GM19467 (cell line): ENCODE measurements around the gene SCARF2.
"Not testable (repeated sequence)": the region's sequence is repeated elsewhere in the genome, so short reads cannot be mapped to it uniquely, and the experiment has no call there.

Experiments
- ATAC-seq: cut with Tn5 transposase; IDR thresholded peaks from one replicate; pipeline ENCODE4 v1.9.1; 2021; ENCODE audit warnings: mild to moderate bottlenecking, moderate library complexity; ENCODE audit not compliant: unreplicated experiment

The SCARF2 gene

DNA sequence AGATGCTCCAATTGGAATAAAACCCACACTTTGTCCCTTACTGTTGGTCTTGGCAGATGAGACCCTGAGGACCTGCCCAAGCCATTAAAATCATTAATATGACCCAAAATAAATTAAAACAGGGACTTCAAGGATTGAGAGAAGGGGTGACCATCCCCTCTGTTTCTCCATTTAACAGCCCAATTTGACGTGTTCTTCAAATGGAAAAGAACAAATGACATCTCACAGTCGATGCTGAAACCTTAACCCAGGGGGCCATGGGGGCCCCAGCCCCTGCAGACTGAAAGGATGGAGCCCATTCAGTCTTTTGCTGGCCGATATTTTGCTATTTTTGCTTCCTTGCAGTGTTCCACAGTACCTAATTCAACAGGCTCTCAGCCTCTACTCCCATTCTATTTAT, 23.2 kb downstream of the SCARF2 start:
- ATAC-seq: no peak

DNA sequence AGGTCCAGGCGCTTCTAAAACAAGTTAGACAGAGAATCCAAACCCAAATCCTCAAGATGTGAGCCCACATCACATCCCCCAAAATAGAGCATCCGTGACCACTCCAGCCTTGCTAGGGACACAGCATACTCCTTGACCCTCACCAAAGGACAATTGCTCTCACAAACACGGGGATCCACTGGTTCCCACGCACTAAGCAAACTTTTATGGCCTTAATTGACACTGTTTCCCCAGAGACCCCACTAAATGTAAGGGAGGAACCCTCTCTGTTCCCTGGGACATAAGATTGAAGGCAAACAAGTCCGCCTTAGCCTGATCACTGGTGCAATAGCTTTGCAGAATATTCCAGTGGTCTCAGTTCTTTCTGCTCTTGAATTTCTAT, 23.6 kb downstream of the SCARF2 start:
- no peak for ATAC-seq

GRCh38 chr22:20413217-20414058, 24.2 kb downstream of the SCARF2 start:
- no peak for ATAC-seq

GRCh38 chr22:20412474-20413216, 25.0 kb downstream of the SCARF2 start:
- no peak for ATAC-seq

DNA sequence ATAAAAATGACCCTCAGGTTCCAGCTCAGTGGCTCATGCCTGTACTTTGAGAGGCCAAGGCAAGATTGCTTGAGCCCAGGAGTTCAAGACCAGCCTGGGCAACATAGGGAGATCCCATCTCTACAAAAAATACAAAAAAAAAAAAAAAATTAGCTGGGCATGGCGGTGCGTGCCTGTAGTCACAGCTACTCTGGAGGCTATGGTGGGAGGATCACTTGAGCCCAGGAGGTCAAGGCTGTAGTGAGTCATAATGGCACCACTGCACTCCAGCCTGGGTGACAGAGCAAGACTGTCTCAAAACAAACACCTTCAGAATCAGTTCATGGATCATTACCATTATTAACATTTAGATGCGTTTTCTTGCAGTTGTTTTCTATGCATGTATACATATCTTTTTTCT, 28.2 kb downstream of the SCARF2 start:
- ATAC-seq: not testable (repeated sequence)

- ATAC-seq: no peak
Observed at GRCh38 chr22:20408891-20409290, 28.7 kb downstream of the SCARF2 start.

DNA sequence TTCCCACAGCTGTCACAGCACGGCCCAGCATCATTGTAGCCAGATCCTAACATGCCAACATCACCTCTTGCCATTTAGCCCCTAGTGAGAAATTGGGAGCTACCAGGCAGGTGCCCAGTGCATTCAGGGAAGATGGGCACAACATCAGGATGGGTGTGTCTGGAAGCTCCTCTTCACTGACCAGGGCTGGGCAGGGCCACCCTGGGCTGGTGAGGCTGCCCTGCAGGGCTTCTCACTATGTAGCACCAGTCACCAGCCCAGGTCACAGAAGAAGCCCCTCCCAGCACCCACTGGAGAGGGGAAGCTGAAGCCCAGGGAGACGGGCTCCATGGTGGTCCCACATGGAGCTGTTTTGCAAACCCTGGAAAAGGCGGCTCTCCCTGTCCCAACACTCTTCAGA, 29.8 kb downstream of the SCARF2 start:
- no peak for ATAC-seq

GRCh38 chr22:20406686-20407408, 30.8 kb downstream of the SCARF2 start:
- no peak for ATAC-seq

DNA sequence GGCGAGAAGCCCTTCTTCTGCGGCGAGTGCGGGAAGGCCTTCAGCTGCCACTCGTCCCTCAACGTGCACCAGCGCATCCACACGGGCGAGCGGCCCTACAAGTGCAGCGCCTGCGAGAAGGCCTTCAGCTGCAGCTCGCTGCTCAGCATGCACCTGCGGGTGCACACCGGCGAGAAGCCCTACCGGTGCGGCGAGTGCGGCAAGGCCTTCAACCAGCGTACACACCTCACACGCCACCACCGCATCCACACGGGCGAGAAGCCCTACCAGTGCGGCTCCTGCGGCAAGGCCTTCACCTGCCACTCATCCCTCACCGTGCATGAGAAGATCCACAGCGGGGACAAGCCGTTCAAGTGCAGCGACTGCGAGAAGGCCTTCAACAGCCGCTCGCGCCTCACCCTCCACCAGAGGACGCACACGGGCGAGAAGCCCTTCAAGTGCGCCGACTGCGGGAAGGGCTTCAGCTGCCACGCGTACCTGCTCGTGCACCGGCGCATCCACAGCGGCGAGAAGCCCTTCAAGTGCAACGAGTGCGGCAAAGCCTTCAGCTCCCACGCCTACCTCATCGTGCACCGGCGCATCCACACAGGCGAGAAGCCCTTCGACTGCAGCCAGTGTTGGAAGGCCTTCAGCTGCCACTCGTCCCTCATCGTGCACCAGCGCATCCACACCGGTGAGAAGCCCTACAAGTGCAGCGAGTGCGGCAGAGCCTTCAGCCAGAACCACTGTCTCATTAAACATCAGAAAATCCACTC, 31.5 kb downstream of the SCARF2 start:
- no peak for ATAC-seq

DNA sequence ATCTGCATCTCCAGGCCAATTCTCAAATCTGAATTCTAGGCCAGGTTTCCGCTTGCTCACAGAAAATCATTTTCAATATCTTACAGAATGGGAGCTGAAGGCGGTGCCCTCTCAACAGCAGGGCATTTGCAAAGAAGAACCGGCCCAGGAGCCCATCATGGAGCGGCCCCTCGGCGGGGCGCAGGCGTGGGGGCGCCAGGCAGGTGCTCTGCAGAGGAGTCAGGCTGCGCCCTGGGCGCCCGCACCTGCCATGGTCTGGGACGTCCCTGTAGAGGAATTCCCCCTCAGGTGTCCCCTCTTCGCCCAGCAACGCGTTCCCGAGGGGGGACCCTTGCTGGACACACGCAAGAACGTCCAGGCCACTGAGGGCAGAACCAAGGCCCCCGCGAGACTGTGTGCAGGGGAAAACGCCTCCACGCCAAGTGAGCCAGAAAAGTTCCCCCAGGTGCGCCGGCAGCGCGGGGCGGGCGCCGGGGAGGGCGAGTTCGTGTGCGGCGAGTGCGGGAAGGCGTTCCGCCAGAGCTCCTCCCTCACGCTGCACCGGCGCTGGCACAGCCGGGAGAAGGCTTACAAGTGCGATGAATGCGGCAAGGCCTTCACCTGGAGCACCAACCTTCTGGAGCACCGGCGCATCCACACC, 32.2 kb downstream of the SCARF2 start:
- ATAC-seq: no peak

- ATAC-seq: no peak
Observed at GRCh38 chr22:20404881-20405280, 32.7 kb downstream of the SCARF2 start.

GRCh38 chr22:20403779-20404140, 33.9 kb downstream of the SCARF2 start:
- ATAC-seq: no peak

DNA sequence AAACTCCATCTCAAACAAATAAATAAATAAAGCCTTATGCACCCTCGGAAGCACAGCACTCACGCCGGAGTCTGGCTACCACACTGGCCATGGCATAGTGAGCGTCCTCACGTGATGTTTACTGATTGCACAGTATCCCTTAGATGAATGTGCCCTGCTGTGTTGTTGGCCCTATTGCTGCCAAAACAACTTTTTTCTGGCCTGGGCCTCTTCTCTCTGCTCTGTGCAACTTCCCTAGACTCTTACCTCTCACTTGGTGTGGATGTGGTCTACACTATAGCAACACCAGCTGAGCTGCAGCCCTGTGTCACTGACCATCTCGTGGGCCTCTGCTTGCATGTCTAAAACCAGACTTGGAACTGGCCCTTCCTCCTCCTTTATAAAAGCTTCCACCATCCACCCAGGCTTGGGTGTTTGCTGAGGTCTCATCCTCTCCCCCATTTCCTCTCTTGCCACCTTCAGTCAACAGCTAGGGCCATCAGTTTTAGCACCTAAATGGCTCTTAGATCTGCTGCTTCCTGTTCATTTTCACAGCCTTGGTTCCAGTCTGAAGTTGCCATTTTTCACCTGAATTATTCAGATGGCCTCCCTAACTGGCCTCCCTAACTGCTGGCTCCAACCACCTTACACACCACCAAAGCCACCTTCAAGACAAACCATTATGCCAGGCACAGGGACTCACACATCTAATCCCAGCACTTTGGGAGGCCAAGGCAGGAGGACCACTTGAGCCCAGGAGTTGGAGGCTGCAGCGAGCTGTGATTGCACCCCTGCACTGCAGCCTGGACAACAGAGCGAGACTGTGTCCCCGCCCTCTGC, 34.5 kb downstream of the SCARF2 start:
- ATAC-seq: no peak

DNA sequence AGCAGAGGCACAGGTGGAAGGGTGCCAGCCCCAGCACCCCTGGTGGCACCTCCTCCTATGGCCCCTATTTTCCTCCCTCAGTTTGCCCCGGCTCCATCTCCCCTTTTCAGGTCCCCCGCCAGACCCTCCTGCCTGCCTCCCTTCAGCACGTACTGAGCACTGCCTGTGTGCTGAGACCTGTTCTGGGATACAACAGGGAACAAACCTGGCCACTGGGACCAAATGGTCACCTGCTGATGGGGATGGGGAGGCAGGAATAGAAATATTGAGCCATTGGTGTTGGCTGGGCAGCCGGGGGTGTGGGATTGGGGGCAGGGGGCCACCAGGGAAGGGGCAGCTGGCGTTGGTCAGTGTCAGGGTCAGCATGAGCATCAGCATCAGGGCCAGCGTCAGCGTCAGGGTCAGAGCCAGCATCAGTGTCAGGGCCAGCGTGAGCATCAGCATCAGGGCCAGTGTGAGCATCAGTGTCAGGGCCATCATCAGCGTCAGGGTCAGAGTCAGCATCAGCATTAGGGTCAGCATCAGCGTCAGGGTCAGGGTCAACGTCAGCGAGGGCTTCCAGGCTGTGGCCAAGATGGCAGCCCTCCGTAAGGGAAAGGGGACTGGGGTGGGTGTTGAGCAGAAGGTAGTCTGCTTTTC, 36.1 kb downstream of the SCARF2 start:
- no peak for ATAC-seq

GRCh38 chr22:20400606-20401375, 36.8 kb downstream of the SCARF2 start:
- ATAC-seq: no peak

DNA sequence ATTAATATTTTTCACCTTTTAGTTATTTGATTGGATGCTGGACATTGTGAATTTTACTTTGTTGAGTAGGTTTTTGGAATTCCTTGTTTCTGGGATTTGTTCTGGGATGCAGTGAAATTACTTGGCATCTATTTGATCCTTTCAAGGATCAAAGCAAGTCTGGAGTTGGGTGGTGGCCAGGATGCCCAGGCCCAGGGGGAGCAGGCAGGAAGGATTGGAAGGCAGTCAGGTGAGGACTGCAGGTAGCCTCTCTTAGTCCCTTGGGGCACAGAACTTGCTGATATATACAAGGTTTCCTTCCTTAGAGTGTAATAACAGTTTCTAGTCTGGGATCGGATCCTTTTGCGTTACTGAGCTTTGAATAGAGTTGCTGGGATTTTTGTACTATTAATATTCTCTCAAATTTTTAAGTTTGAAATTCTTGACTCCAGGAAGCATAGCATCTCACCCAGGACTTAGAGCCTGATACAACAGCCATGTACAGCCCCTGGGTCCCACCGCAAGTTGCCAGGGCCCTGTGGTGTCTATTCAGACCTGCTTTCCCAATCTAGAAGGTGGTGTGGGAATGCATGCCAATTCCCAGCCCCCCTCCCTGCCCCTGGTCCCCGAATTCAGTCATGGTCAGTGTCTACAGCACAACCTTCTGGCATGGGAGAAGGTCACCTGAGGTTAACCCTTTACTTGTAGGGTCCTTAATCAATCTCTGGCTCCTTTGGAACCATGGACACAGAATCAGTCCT, 37.6 kb downstream of the SCARF2 start:
- no peak for ATAC-seq

- ATAC-seq: no peak
Observed at GRCh38 chr22:20398420-20398819, 39.2 kb downstream of the SCARF2 start.

GRCh38 chr22:20397498-20397897, 40.1 kb downstream of the SCARF2 start:
- no peak for ATAC-seq
